Measurements from ENCODE around the gene ADAMTSL3. TPM values are rescaled to one million over a fixed set of nuclear protein-coding genes. Genes with fewer than 3 reads are reported as not detected.

Gene ADAMTSL3
- total and polyA plus RNA-seq, 2 experiments from 2014 or later: 0.61 to 0.87 TPM

DNA sequence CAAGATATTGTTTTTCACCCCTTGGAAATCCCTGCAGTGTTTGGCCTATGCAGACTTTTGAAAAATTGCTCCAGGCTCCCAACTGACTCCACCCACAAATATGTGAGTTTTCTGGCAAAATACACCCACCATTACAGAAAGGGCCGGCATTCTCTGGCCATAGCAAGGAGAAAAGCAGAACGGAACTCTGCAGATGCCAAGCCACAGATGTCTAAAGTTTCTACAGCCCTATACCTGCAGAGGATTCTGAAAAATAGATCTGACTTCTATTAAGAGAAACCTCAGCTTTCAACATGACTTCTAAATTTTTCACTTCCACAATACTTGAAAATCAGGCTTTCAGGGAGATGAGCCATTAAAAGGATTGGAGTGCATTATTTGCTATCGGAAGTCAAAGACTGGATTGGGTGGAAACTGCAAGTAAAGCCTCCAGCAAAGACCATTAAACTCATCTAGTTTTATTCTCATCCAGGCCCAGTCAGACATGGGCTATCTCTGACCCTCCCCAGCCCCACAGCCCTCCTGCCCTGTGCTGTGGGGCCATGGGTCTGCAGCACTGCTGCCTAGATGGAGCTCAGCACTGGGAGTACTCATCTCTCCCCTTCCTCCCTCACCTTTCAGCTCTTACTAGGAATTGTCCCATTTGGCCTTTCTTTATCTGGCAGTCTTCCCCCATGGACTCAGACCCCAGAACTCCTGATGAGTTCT is 338.6 kb downstream of the ADAMTSL3 start (continued):
- TF ChIP-seq, protein P1, sequence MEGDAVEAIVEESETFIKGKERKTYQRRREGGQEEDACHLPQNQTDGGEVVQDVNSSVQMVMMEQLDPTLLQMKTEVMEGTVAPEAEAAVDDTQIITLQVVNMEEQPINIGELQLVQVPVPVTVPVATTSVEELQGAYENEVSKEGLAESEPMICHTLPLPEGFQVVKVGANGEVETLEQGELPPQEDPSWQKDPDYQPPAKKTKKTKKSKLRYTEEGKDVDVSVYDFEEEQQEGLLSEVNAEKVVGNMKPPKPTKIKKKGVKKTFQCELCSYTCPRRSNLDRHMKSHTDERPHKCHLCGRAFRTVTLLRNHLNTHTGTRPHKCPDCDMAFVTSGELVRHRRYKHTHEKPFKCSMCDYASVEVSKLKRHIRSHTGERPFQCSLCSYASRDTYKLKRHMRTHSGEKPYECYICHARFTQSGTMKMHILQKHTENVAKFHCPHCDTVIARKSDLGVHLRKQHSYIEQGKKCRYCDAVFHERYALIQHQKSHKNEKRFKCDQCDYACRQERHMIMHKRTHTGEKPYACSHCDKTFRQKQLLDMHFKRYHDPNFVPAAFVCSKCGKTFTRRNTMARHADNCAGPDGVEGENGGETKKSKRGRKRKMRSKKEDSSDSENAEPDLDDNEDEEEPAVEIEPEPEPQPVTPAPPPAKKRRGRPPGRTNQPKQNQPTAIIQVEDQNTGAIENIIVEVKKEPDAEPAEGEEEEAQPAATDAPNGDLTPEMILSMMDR (conservative IDR thresholded peaks at IDR 0.05; ENCODE audit: low read depth in 2 of 2): no peak
- no peak for TF ChIP-seq REST (IDR thresholded peaks at IDR 0.05; ENCODE audit: unreplicated experiment)

- DNase-seq (ENCODE audit: low spot score): peak; percentile 41
- H3K36me3 Mint-ChIP-seq (ENCODE audit: low read depth): no peaks in the 10 kb centered on the region
Observed at GRCh38 chr15:83993591-83993990, 339.7 kb downstream of the ADAMTSL3 start.

More at GRCh38 chr15:83993591-83993990, 339.7 kb downstream of the ADAMTSL3 start:
- Histone ChIP-seq H3K4me2 (no peak overlapping the region), H2AFZ (no peak overlapping the region), H3K36me3 (ENCODE audit: insufficient read depth) (no peaks in the 10 kb centered on the region), H4K20me1 (replicated peaks; ENCODE audit: insufficient read depth) (no peaks in the 10 kb centered on the region), H3K9me2 (ENCODE audit: insufficient read depth) (no peaks in the 10 kb centered on the region), H3K27me3 (ENCODE audit: insufficient read depth) (no peaks in the 10 kb centered on the region), H3K4me3 (no peak overlapping the region), H3K4me1 (ENCODE audit: insufficient read depth) (no peaks in the 10 kb centered on the region), H3F3A (replicated peaks; ENCODE audit: low read depth) (no peaks in the 10 kb centered on the region), H3K79me2 (replicated peaks; ENCODE audit: insufficient read depth) (no peaks in the 10 kb centered on the region), H3K27ac (ENCODE audit: low read depth) (no peak overlapping the region)
- ATAC-seq: no peak
- no peaks in the 10 kb centered on the region; the same call in 2 of the 3 replicates for H3K9me3 Mint-ChIP-seq
- no peak overlapping the region for H3K27ac Mint-ChIP-seq
- H3K4me3 Mint-ChIP-seq: no peak overlapping the region
- TF ChIP-seq, protein P1 (conservative IDR thresholded peaks at IDR 0.05; ENCODE audit: low read depth in 2 of 2): peak; percentile 24 to 51; a peak in 3 of 4 replicates
- TF ChIP-seq, protein P2, sequence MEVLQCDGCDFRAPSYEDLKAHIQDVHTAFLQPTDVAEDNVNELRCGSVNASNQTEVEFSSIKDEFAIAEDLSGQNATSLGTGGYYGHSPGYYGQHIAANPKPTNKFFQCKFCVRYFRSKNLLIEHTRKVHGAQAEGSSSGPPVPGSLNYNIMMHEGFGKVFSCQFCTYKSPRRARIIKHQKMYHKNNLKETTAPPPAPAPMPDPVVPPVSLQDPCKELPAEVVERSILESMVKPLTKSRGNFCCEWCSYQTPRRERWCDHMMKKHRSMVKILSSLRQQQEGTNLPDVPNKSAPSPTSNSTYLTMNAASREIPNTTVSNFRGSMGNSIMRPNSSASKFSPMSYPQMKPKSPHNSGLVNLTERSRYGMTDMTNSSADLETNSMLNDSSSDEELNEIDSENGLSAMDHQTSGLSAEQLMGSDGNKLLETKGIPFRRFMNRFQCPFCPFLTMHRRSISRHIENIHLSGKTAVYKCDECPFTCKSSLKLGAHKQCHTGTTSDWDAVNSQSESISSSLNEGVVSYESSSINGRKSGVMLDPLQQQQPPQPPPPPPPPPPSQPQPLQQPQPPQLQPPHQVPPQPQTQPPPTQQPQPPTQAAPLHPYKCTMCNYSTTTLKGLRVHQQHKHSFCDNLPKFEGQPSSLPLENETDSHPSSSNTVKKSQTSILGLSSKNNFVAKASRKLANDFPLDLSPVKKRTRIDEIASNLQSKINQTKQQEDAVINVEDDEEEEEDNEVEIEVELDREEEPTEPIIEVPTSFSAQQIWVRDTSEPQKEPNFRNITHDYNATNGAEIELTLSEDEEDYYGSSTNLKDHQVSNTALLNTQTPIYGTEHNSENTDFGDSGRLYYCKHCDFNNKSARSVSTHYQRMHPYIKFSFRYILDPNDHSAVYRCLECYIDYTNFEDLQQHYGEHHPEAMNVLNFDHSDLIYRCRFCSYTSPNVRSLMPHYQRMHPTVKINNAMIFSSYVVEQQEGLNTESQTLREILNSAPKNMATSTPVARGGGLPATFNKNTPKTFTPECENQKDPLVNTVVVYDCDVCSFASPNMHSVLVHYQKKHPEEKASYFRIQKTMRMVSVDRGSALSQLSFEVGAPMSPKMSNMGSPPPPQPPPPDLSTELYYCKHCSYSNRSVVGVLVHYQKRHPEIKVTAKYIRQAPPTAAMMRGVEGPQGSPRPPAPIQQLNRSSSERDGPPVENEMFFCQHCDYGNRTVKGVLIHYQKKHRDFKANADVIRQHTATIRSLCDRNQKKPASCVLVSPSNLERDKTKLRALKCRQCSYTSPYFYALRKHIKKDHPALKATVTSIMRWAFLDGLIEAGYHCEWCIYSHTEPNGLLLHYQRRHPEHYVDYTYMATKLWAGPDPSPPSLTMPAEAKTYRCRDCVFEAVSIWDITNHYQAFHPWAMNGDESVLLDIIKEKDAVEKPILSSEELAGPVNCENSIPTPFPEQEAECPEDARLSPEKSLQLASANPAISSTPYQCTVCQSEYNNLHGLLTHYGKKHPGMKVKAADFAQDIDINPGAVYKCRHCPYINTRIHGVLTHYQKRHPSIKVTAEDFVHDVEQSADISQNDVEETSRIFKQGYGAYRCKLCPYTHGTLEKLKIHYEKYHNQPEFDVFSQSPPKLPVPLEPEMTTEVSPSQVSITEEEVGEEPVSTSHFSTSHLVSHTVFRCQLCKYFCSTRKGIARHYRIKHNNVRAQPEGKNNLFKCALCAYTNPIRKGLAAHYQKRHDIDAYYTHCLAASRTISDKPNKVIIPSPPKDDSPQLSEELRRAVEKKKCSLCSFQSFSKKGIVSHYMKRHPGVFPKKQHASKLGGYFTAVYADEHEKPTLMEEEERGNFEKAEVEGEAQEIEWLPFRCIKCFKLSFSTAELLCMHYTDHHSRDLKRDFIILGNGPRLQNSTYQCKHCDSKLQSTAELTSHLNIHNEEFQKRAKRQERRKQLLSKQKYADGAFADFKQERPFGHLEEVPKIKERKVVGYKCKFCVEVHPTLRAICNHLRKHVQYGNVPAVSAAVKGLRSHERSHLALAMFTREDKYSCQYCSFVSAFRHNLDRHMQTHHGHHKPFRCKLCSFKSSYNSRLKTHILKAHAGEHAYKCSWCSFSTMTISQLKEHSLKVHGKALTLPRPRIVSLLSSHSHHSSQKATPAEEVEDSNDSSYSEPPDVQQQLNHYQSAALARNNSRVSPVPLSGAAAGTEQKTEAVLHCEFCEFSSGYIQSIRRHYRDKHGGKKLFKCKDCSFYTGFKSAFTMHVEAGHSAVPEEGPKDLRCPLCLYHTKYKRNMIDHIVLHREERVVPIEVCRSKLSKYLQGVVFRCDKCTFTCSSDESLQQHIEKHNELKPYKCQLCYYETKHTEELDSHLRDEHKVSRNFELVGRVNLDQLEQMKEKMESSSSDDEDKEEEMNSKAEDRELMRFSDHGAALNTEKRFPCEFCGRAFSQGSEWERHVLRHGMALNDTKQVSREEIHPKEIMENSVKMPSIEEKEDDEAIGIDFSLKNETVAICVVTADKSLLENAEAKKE (CRISPR knock-in tag; IDR thresholded peaks at IDR 0.05): no peak
- no peaks in the 10 kb centered on the region for H3K27me3 Mint-ChIP-seq (ENCODE audit: insufficient read depth, low read depth, poor library complexity)
- H3K4me1 Mint-ChIP-seq: no peaks in the 10 kb centered on the region
